Activated CD8-positive, alpha-beta memory T cell treated with anti-CD3 and anti-CD28 coated beads for 48 hours (primary cell): ENCODE measurements around the gene C15orf40.
"Not testable (repeated sequence)": the region's sequence is repeated elsewhere in the genome, so short reads cannot be mapped to it uniquely, and the experiment has no call there.

Experiments
- DNase-seq, 3 experiments: peaks; one replicate each; pipeline ENCODE4 v3.0.0-alpha.2; 2020; ENCODE audit warnings: low read depth in 2 of 3, low spot score in 2 of 3

Gene C15orf40

DNA sequence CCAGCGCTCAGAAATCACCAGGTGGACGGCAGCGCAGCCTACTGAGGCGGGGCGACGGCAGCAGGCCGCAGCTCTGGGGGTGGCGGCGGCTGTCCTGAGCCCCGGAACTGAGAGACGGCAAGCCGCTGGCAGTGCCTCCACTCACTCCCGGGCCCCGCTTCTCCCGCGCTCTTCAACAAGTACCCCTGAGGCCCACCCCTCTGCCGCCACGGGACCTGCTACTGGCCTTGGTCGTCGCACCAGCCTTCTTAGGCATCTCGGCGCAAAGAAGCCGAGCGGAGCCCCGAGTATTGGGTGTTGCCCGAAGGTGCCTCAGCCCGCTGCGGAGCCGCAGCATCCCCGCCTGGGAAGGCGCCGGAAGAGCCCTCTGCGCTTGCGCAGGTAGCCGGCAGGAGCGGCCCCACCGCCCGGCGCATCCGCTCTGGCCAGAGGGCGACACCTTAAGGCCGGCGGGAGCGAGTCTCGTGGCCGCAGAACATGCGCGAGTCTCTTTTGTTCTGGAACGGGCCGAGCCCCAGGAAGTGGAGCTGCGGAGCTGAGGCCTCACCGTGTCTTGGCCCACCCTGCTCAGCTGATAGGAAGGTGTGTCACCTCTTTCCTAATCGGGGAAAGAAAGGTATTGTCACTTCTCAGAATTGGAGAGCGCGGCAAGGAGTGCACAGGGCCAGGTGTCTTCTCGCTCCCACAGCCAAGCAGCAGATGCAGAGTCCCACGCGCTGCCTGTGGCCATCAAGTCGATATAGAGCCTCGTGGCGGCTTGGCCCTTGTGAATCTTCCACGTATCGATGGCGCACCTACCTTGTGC lies at the start of gene C15orf40:
C15orf40 (minus strand) TSS at position 369 of the 805 bp plus-strand sequence; CDS start at position 337, 32 bp downstream.
- peak; percentile 52 to 86 (median 74) for DNase-seq

DNA sequence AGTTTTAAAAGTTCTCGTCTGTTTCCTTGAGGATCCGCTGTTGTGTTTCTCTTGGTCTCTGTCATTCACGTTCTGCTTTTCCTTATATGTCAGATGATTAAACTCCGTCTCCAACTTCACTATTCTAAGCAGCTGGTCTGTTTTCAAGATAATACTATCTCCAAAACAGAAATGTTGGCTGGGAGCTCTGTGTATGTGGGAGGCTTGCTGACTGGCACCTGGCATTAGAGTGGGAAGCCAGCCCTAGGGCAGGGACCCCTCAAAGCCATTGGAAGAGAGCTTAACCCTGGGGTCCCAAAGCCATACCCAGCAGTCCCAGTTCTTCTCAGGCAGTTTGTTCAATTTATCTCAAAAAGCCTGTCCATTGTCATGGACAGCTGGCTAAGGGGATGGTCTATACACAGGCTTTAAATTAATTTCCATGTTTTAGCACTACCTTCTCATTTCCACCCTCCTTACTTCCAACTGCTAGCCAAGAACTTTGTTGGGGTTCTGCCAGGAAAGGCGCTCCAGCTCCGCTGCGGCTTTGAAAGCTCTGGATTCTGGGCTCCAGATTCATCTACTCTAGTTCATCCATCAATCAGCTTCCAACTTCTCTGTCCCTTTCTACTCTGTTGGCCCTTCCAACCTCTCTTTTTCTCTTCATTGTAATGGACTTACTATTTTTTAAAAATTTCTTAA lies 46.4 kb upstream of the C15orf40 start:
- no peak for DNase-seq

DNA sequence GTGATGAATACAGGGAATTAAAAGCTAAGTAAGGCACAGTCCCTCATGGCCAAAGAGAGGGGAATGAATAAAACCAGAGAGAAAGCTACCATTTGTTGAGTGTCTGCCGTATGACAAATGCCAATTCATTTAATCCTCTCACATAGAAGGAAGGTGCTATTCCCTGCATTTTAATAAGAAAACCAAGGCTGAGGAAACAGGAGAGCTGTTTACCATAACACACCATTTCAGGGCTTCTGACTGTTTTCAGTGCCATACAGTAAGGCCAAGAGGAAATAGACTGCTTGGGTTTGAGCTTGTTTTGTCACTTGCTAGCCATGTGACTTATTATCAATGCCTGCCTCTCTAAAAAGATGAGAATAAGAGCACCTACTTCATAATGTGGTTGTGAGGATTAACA lies 45.6 kb upstream of the C15orf40 start:
- no peak for DNase-seq

GRCh38 chr15:83053151-83053550 lies 41.7 kb upstream of the C15orf40 start:
- DNase-seq, result no peak

GRCh38 chr15:83046558-83047127 lies 35.2 kb upstream of the C15orf40 start:
- DNase-seq, result no peak

GRCh38 chr15:83044156-83044555 lies 32.7 kb upstream of the C15orf40 start:
- DNase-seq, result no peak

- no peak for DNase-seq
Measured at GRCh38 chr15:83039206-83039605, 27.8 kb upstream of the C15orf40 start.

DNA sequence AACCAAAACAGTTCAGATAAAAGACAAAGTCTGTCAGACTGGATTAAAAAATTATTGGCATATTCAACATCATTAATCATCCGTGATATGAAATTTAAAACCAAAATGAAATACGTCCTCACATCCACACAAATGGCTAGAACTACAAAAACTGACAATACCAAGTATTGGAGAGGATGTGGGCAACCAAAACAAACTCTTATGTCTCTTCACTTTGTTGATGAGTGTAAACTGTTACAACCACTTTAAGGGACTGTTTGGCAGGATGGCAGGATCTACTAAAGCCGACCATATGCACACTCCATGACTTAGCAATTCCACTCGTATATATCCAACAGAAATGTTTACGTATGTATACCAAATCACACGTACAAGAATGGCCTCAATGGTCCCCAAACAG lies 24.8 kb upstream of the C15orf40 start:
- no peak for DNase-seq

DNA sequence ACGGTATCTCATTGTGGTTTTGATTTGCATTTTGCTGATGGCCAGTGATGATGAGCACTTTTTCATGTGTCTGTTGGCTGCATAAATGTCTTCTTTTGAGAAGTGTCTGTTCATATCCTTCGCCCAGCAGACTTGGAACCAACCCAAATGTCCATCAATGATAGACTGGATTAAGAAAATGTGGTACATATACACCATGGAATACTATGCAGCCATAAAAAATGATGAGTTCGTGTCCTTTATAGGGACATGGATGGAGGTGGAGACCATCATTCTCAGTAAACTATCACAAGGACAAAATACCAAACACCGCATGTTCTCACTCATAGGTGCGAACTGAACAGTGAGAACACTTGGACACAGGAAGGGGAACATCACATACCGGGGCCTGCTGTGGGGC lies 19.8 kb upstream of the C15orf40 start:
- not testable (repeated sequence) for DNase-seq

DNA sequence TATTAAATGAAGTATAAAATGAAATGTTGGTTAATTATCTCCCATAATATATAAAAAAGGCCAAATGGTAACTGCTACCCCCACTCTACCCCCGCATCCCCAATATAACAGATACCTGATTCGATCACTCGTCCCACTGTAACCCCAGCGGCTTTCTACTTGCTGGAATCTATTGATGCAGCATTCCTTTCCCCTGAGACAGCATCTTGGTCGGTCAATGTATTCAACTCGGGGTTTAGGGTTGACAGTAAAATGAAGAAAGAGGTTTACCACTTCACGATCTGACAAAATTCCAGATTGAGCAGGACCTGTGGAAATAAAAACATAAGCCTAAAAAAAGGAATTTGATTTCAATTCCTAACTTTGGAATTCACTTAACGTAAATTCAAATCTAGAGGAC lies 18.6 kb upstream of the C15orf40 start:
- DNase-seq, result no peak

DNA sequence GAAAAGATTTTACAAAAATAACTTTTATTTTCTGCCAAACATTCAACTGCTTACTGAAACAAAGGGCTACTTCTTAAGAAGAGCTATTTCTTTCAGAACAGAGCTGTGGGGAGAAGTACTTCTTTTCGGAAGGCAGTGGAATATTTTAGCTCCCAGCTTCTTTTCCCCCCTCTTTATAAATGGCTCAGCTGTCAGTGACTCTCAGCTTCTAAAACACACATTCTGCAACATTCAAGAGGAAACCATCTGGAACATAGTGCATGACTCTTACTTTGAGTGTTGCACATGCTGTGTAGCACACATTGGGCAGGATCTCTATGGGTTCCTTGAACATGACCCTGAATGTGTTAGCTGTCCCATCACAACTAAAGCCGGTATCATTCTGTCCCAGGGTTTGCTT lies 7.0 kb upstream of the C15orf40 start:
- DNase-seq, result no peak

GRCh38 chr15:83016906-83017305 lies 5.5 kb upstream of the C15orf40 start:
- DNase-seq, result no peak

DNA sequence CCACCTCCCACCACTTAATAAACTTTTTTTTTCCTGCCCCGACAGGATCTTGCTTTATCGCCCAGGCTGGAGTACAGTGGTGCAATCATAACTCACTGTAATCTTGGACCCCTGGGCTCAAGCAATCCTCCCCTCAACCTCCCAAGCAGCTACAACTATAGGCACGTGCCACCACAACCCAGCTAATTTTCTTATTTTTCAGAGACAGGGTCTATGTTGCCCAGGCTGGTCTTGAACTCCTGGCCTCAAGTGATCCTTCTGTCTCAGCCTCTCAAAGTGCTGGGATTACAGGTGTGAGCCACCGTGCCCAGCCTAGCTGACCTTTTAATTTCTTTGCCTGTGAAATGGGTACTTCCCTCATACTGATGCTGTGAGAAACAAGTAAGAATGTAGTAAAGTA lies 3.9 kb upstream of the C15orf40 start:
- DNase-seq, result no peak

GRCh38 chr15:83014205-83014653 lies 2.8 kb upstream of the C15orf40 start:
- no peak for DNase-seq

DNA sequence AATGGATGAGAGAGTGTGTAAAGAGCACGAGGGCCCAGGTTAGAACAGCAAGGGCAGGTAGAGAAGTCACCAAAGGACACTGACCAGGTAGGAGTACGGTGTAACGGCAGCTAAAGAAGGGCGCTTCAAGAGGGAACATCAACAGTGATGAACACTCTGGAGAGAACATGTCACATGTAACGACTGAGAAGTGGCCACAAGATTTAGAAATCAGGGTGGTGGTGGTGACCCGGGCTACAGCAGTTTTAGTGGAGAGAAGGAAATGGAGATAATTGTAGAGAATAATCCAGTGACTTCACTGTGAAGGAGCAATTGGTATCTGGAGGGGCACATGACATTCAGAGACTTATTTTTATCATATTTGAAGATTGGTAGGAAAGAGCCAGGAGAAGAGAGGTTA lies 1.2 kb upstream of the C15orf40 start:
- no peak for DNase-seq

DNA sequence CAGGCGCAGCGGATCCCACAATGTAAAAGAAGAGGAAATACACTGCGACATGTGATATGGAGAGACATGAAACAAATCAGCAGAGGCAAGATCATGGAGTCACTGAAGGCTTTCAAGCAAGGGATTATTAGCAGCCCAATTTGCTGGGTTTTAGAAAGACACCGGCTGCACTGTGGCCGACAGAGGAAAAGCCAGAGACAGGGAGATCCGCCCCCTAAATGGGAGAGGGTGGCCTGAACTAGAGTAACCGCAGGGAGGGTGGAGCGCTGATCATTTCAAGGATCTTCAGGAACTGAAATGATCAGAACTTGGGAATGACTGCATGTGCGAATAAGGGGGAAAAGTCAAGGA lies 612 bp upstream of the C15orf40 start:
- DNase-seq, result no peak

DNA sequence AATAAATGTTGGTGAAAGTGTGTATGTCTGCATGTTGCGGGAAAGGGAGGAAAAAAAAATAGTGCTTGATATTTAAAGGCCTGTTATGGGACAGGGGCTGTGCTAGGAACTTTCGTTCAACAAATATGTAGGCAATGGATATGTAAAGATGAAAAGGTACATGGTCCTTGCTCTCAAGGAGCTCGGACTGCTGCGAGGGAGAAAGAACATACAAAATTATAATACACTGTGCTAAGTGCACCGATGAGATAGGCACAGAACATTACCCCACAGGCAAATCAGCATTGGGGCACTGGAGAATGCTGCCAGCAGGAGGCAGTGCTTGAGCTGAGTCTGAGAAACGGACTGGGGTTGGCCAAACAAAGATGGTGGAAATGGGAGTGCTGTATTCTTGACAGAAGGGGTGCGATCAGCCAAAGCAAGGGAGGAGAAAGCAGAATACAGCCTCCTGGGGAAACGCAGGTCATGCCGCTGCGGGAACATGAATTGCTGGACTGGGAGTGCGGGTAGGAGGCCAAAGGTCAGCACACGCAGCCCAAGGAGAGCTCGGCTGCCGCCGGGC lies 649 bp downstream of the C15orf40 start:
- peak; percentile 36 to 52 (median 37) for DNase-seq

GRCh38 chr15:83000672-83001031 lies 10.8 kb downstream of the C15orf40 start:
- DNase-seq, result not testable (repeated sequence)

DNA sequence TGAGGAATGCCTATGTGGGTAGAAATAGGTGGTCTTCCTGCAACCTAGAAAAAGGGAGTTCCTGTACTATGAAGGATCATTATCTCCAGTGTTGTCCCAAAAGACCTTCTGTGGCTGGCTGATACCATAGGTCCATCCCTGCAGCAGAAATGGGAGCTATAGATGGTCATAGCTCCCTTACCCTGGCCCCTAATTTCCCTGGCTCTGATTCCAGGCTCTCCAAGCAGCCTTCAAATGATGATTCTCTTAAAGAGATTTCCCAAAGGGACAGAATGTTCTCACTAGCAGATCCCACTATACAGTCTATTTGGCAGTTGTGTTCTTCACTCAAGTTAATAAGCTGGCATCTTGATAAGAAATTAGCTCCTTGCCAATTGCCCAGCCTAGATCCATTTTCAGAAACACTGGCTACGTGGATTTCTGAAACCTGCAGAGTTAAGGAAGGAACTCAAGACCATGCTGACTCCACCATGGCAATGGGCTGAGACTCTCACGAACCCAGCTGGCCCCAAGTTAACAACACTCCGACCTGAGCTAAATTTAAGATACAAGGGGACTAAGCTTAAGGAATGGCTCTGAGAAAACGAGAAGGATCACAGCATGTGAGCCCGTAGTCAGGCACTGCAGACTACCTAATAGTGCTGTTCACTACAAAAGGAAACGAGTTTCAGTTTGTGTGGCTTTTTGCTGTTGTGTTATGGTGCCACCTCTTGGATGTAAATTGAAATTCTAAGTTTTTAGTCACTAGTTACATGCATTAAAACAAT lies 11.4 kb downstream of the C15orf40 start:
- no peak for DNase-seq

- no peak for DNase-seq
Measured at GRCh38 chr15:82999426-82999825, 12.0 kb downstream of the C15orf40 start.

- DNase-seq, result no peak
Measured at GRCh38 chr15:82995938-82996337, 15.5 kb downstream of the C15orf40 start.
